Retina (tissue), 1 donor: ENCODE results near the gene ANAPC10.
"Not testable (repeated sequence)": the region's sequence is repeated elsewhere in the genome, so short reads cannot be mapped to it uniquely, and the experiment has no call there.

Experiments
- DNase-seq: peaks from one replicate; pipeline ENCODE4 v3.0.0-alpha.2; 2016

Gene ANAPC10

DNA sequence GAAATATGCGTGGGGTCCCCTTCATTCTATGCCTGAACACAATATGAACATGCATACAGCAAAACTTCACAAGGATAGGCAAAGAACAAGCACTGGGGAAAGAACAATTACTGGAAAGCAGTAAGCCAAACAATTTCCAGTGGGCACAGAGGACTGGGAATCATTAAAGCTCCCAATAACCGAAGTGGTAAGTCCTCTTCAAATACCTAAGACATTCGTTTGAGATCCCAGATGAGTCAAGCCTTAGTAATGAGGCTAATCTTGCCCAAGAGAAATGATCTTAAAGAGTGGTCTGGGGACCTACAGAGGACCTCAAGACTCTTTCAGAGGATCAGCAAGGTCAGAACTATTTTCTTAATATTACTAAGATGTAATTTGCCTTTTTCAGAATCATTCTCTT lies 28.6 kb downstream of the ANAPC10 start:
- DNase-seq: no peak

DNA sequence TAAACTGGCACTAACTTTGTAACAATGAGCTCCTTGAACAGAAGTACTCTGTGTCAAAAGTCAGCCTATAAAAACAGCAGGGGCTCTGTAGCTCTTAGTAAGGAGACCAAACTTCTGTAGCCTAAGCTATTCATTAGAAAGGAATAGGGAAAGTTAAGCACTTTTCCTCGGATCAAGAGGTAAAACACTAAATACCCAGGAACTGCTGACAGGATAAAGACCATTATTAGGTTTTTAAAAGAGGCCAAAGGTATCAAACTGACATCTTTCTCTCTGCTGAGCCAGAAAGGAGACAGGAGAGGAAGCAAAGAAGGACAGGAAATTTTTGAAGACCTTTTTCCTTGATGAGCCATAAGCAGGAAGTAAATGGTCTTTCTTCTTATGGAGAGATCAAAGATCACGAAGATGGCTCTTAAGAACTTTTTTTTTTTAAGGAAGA lies 31.9 kb downstream of the ANAPC10 start:
- no peak for DNase-seq

- no peak for DNase-seq
Observed at GRCh38 chr4:145061318-145061920, 36.6 kb downstream of the ANAPC10 start.

DNA sequence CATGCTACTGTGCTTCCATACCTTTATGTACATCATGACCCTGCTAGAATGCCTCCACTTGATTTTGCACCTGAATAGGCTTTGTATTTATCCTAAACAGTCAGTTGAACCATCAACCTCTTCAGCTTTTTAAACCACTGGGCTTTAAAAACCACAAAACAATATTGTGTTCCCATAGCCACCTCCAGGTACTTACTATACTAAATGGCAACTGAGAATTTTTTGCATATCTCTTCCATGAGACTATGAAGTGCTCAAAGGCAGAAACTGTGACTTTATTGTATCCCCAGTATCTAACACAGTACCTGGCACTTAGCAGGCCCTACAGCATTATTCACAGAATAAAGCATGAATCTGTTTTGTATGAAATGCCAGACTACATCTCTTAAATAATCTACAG lies 39.7 kb downstream of the ANAPC10 start:
- no peak for DNase-seq

DNA sequence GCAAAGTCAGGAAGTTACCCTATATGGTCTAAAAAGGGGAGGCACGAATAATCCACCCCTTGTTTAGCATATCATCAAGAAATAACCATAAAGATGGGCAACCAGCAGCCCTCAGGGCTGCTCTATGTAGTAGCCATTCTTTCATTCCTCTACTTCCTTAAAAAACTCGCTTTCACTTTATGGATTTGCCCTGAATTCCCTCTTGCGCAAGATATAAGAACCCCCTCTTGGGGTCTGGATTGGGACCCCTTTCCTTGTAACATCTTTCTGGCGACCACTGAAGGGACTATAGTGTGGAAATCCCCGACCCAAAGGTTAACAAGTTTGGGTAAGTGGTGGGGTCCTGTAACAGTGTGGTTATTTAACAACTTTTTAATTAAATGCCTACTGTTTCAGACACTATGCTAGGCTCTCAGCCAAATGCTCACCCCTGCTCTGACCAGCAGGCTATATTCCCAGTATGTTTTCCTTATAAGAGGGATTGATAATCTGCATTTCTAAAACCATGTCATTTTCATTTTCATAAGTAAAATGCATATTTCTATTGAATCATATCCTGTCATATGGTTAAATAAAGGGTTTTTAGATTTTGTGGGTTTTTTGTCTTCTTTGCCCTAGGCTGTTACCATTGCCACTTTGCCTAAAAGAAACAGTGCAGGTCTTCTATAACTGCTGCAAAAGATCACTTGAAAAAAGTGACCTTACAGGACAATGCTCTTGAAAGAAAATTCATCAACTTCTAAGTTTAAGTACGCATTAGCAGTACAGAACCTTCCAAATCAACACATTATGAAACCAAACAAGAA lies 41.5 kb downstream of the ANAPC10 start:
- DNase-seq: no peak

DNA sequence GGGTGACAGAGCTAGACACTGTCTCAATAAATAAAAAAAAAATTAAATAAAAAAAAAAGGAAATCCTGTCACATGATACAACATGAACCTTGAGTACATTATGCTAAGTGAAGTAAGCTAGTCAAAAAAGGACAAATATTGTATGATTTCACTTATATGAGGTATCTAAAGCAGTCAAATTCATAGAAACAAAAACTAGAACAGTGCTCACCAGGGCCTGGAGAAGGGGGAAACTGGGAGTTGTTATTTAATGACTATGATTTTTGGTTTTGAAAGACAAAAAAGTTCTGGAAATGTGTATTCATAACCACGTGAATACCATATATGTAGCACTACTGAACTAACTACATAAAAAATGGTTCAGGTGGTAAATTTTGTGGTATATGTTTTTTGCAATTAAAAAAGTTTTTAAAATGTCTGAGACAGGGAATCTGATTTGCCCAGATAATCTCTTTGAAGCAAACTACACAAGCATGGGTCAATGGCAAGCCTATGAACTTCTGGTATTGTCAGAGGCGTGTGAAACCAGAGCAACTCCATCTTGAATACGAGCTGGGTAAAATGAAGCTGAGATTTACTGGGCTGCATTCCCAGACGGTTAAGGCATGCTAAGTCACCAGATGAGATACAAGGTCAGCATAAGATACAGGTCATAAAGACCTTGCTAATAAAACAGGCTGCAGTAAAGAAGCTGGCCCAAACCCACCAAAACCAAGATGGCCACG lies 42.3 kb downstream of the ANAPC10 start:
- DNase-seq: no peak

DNA sequence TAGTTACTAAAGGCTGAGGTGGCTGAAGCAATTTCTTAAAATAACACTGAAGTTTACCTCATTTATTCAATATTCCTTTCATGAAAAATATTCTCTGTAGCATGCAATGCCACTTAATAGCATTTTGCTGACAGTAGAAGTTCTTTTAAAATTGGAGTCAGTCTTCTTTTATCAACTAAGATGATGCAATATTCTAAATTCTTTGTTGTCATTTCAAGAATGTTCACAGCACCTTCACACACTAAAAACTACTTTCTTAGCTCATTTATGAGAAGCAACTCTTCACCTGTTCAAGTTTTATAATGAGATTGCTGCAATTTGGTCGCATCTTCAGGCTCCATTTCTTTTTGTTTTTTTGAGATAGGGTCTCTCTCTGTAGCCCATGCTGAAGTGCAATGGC lies 48.8 kb downstream of the ANAPC10 start:
- no peak for DNase-seq

GRCh38 chr4:145048817-145049216 lies 49.2 kb downstream of the ANAPC10 start:
- no peak for DNase-seq

DNA sequence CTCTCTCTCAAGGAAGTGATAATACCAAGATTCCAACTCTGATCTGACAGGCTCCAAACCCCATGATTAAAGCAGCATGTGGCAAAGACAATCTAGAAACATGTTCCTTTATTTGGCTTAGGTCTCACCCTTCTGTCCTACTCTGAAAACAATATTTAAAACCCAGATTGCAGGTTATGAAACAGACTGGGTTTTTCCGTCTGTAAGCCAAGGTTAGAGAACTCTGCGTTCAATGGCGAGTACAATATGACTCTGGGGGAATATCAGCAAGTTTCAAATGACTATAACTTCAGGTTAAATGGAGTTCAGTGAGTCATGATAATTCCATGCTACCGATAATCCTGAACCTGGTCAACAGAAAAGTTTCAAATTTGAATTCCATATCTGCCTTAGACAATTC lies 50.8 kb downstream of the ANAPC10 start:
- DNase-seq: no peak

DNA sequence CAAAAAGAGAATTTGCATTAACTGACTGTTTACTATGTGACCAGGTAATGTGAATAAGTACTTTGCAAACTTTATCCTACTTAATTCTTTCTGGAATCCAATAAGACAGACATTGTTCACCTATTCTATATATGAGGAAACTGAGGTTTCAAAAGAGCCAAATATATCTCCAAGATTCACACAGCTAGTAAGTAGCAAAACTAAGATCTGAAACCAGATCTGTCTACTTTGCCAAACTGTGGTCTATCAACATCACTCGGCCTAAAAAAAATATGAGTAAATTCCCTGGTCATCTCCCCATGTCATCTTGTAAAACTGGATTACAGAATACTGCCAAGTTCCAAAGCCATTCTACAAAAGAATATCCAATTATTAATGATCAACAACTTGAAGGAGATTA lies 52.8 kb downstream of the ANAPC10 start:
- DNase-seq: no peak

- DNase-seq: peak; percentile 24
Observed at GRCh38 chr4:145044341-145044740, 53.7 kb downstream of the ANAPC10 start.

DNA sequence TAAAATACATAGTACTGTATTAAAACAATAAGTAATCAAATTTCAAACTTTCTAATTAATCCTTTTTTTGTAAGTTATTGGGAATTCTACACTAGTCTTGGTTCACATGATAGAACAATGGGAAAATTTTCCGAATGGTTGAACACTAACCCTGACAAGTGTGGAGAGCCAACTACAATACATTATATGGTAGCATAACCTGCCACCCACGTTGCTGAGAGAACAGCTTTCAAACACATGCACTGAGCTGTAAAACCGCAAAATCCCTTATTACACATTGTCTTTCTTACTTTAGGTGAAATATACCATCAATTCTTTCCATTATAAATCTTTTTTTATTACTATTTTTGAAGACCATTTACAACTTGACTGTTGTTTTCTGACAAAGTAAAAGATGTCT lies 54.7 kb downstream of the ANAPC10 start:
- DNase-seq: peak; percentile 52

DNA sequence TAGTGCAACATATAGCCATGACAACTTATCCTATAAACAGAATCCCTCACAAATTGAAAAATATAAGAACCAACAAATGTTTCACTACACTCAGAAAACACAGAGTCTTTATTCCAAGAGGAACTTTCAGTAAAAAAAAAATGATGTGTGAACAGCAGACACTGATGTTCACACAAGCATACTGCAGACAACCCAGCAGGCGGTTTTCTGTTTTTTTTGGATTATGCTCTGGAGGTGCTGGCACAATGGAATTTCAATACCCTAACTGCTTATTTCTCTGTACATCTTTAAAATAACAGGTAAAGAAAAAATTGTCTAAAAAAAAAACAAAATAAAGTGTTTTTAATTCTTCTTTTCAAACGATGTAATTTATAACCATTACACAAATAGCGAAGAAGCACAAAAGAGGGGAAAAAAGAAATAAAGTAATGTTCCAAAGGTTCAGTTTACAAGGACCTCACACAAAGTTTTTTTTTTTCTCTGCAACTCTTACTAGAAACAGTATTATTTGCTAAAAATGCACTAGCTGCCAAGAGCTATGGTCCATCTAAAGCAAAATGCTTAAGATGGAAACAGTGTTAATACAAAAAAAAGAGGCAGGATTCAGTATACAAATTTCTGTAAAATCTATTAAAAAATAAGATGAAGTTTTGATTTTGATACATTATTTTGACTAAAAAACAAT lies 55.3 kb downstream of the ANAPC10 start:
- DNase-seq: peak; percentile 44

DNA sequence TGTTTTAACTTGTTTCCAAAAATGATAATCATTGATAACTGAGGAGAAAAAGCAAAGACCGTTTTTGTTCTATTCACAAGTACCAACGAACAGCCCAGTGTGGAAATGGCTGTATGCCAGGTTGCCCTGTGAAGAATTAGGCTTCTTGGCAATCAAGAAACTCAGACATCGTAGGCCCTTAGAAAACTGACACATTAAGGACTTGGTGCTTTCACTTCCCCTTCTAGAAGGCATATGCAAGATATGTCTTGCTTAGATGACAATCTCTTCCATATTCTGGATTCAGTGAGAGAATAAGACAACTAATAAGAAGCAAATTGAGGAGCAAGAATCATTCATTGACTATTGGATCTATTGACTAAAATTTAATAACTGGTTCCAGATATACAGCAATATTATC lies 56.6 kb downstream of the ANAPC10 start:
- no peak for DNase-seq

DNA sequence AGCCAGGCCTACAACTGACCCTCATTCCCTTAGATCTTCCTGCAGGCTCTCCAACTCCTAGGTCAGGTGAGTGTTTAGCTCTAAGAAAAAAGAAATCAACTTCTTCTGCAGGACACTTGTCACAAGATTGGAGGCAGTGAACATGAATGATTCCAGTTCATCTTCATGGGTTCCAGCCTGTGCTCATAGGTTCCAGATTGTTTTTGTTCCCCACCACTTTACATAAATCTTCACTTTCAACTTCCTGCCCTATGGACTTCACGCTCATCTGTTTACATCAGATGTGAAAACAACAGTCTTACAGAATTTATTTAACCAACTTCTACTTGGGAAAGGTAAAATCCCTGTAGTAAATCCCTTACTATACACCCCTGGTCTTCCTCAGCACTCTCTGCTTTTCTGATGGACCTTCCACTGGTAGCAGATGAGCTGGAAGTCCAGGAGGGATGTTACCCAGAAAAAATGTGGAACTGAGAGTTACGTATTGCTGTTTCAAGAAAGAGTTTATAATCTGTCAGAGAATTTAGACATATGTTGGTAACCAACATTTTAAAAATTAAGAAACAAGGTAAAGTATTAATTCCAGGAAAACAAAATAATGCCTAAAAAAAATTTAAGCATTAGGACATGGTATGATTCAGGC lies 62.4 kb downstream of the ANAPC10 start:
- DNase-seq: no peak

DNA sequence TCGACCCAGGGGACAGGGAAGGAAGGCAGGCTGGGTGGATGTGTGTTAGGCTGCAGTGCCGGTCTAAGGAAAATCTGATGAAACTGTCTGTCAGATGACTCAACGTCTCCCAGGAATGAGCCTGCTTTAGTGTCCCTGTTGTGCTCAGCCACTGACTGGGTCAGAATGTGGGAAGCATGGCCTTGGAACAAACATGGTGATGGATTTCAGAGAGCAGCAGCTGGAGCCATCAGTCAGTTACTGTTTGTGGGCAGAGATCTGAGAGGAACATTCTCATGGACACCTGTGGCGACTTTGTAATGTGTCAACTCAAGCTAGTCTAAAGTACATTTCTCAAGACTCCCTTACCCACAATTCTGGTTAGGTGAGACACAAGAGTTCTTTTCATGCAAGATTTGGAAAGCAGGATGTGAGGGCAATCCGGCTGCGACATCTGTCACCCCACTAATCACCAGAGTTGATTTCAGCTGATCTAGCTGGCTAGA lies 63.2 kb downstream of the ANAPC10 start:
- no peak for DNase-seq

DNA sequence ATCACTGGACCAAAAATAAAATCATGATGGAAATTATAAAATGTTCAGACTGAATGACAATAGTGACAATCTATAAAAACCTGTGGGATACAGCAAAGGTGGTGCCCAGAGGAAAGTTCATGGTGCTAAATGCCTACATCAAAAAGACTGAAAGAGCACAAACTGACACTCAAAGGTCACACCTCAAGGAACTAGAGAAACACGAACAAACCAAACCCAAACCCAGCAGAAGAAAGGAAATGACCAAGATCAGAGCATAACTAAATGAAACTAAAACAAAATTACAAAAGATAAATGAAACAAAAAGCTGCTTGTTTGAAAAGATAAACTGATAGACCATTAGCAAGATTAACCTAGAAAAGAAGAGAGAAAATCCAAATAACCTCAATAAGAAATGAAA lies 78.7 kb downstream of the ANAPC10 start:
- DNase-seq: no peak

DNA sequence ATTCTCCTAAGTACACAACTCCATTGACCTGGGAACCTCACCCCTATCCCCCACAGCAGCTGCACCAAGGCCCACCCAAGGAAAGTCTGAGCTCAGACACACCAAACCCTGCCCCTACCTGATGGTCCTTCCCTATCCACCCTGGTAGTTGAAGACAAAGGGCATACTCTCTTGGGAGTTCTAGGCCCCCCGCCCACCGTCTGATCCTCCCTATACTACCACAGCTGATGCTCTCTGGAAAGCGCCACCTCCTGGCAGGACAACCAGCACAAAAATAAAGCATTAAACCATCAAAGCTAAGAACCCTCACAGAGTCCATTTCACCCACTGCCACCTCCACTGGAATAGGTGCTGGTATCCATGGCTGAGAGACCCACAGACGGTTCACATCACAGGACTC lies 83.6 kb downstream of the ANAPC10 start:
- no peak for DNase-seq

DNA sequence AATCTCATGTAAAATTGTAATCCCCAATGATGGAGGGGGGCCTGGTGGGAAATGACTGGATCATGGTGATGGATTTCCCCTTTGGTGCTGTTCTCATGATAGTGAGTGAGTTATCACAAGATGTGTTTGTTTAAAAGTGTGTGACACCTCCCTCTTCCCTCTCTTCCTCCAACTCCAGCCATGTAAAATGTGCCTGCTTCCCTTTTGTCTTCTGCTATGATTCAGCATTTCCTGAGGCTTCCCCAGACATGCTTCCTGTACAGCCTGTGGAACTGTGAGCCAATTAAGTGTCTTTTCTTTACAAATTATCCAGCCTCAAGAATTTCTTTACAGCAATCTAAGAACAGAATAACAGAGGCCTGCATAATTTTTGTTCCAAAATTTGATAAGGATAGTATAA lies 85.2 kb downstream of the ANAPC10 start:
- DNase-seq: no peak

DNA sequence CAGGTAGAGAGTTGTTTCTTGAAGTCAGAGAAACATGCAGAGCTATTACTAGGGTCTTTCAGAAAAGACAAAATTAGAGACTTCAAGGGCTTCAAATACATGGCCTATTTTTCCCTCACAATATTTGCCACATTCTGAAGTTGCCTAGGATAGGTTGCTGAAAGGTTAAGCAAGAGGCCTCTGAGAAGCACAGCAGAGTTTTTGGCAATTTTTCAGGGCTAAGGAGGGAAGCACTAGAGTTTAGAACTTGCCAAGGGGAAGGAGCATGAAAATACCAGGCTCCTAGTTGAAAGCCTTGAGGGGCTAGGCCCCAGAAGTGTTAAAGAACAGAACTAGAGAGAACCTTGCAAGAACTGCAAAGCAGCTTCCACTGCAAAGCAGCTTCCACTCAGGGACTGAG lies 86.4 kb downstream of the ANAPC10 start:
- no peak for DNase-seq

DNA sequence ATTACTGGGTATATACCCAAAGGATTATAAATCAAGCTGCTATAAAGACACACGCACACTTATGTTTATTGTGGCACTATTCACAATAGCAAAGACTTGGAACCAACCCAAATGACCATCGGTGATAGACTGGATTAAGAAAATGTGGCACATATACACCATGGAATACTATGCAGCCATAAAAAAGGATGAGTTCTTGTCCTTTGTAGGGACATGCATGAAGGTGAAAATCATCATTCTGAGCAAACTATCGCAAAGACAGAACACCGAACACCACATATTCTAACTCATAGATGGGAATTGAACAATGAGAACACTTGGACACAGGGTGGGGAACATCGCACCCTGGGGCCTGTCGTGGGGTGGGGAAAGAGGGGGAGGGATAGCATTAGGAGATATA lies 87.7 kb downstream of the ANAPC10 start:
- not testable (repeated sequence) for DNase-seq

DNA sequence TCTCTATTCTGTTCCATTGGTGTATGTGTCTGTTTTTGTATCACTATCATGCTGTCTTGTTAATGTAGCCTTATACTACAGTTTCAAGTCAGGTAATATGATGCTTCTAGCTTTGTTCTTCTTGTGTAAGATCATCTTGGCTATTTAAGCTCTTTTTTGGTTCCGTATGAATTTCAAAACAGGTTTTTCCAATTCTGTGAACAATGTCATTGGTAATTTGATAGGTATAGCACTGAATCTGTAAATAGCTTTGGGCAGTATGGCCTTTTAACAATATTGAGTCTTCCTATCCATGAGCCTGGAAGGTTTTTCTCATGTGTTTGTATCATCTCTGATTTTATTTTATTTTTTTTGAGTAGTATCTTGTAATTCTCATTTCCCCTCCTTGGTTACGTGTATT lies 94.3 kb downstream of the ANAPC10 start:
- no peak for DNase-seq

GRCh38 chr4:145001635-145002034 lies 96.4 kb downstream of the ANAPC10 start:
- no peak for DNase-seq
